K562 (cell line): ENCODE measurements around the gene OR10G6.

Source experiments
- CBX2 ChIP-seq: fragments of 200-600 bp; sonication (generic); IDR thresholded peaks from one replicate; pipeline ENCODE4 v1.6.1; 2012; ENCODE audit warnings: mild to moderate bottlenecking, low read length, inconsistent platforms; ENCODE audit not compliant: insufficient read depth, poor library complexity, severe bottlenecking
- ZNF146 ChIP-seq: IDR thresholded peaks from one replicate; pipeline ENCODE4 v1.6.1; 2018; ENCODE audit warnings: missing compliant biosample characterization; ENCODE audit not compliant: unreplicated experiment

- TF ChIP-seq ZNF146 (no peak), CBX2 (no peak)
These were observed 46.3 kb upstream of the OR10G6 start, which contains the start of gene OR10G7 for GRCh38 chr11:124041254-124041653.
